Measurements from ENCODE around the gene LIMK1.

DNA sequence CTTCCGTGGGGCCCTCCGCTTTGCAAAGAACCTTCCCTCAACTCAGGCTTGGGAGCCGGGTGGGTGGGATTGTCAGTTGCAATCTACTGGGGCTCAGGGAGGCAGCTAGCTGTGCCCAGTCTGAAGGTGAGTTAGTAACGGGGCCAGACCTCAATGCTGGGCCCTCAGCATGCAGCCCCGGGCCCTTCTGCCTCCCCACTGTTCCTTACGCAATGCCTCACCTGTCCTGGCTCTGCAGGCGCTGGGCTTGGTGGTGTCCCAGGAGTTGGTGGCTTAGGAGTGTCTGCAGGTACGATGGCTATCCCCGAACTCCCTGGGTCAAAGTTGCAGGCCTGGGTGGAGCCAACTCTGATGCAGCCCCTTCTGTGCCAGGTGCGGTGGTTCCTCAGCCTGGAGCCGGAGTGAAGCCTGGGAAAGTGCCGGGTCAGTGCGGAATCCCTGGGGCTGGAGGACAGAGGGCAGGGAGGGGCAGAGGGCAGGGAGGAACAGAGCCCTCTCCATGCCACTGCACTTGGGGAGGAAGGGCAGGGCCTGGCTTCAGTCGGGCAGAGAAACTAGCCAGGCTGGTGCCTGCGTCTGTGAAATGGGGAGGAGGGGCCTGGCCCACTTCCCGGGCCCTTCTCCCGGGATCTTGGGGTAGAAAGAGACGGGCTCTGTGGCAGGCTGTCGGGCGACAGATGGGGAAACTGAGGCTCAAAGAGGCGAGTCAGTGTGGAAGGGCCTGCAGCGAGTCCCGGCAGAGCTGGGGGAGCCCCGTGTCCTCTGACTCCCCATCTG is 40.7 kb upstream of the LIMK1 start:
- TF ChIP-seq, protein P1, sequence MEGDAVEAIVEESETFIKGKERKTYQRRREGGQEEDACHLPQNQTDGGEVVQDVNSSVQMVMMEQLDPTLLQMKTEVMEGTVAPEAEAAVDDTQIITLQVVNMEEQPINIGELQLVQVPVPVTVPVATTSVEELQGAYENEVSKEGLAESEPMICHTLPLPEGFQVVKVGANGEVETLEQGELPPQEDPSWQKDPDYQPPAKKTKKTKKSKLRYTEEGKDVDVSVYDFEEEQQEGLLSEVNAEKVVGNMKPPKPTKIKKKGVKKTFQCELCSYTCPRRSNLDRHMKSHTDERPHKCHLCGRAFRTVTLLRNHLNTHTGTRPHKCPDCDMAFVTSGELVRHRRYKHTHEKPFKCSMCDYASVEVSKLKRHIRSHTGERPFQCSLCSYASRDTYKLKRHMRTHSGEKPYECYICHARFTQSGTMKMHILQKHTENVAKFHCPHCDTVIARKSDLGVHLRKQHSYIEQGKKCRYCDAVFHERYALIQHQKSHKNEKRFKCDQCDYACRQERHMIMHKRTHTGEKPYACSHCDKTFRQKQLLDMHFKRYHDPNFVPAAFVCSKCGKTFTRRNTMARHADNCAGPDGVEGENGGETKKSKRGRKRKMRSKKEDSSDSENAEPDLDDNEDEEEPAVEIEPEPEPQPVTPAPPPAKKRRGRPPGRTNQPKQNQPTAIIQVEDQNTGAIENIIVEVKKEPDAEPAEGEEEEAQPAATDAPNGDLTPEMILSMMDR (IDR thresholded peaks at IDR 0.05), result no peak
- TF ChIP-seq POLR2AphosphoS5 (IDR thresholded peaks at IDR 0.05), result no peak

All from breast epithelium (tissue), 3 donors.